ENCODE results near the gene TNFRSF21. TPM values are rescaled to one million over a fixed set of nuclear protein-coding genes. Genes with fewer than 3 reads are reported as not detected.
"Not testable (repeated sequence)": the region's sequence is repeated elsewhere in the genome, so short reads cannot be mapped to it uniquely, and the experiment has no call there.

The TNFRSF21 gene
- total RNA-seq, 1 donor from 2014 or later: 56.0 TPM

DNA sequence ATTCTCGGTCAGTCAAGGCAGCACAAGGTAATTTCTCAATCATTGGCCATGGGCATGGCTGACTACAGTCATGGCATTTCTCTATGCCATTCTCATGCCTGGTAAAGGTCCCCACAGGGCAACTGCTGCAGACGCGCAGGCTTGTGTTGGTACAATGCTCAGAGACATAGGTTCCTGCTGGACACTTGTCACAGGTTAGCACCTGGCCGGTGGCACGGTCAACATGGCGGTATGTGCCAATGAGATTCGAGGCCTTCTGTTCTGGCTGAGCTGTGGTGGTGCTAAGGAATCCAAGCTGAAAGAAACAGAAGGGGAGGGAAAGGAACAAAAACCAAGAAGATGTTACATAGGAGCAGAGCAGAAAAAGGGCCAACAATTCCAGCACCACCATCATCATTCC is 23.4 kb downstream of the TNFRSF21 start:
- no peak for DNase-seq

- DNase-seq: no peak
Measured at GRCh38 chr6:47283993-47284392, 25.7 kb downstream of the TNFRSF21 start.

DNA sequence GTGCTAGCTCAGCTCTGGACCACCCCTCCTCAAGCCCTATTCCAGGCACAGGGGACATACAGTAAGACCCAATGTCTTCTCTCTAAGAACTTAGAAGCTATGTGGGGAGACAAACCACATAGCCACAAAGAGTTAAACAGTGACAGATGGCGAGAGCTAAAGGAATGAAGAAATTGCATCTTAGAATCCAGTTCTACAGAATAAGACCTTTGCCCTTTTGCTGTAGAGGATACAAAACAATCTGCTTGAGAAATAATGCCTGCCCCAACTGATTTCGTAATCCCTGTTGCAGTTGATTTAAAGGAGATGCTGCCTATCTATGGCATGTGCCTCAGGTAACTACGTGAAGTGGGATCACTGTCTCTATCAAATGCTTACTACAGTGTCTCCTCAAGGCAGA is 31.2 kb downstream of the TNFRSF21 start:
- DNase-seq: no peak

DNA sequence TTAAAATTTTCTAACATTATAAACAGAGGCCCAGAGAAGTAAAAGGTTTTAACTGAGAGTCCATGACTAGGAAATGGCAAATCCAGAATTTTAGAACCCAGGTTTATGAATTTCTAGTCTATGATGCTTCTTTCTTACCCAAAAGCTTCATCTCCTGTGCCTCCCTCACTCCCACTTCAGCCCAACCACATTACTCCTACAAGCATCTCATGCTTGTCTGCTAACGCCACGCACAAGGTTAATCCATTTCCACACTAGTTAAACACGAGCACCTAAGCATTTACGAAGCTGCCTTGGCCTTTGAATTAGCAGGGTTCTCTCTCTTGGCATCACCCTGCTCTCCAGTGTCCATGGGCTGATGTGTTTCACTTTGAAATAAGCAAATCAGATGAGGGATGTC is 32.0 kb downstream of the TNFRSF21 start:
- DNase-seq: no peak

- no peak for DNase-seq
Measured at GRCh38 chr6:47276377-47276776, 33.3 kb downstream of the TNFRSF21 start.

DNA sequence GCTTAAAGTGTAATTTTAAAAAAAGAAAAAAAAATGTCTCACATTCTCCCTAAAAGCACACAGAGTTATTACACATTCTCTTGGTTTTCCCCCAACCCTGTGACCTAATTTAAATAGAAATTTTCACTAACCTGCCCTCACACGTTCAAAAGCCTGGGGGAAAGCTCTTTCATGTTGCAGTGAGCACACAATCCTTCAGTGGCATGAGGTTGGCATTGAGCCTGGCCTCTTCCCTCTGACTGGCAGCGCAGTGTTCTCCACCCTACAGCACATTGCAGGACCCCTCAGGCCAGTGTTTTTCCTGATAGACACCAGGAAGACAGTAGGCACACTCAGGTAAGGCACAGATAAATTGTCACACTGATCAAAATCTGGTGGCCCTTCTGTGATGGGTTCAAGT is 34.1 kb downstream of the TNFRSF21 start:
- DNase-seq: no peak

DNA sequence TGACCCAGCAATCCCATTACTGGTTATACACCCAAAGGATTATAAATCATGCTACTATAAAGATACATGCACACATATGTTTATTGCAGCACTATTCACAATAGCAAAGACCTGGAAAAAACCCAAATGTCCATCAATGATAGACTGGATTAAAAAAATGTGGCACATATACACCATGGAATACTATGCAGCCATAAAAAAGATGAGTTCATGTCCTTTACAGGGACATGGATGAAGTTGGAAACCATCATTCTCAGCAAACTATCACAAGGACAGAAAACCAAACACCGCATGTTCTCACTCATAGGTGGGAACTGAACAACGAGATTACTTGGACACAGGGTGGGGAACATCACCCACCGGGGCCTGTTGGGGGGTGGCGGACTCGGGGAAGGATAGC is 34.6 kb downstream of the TNFRSF21 start:
- DNase-seq: not testable (repeated sequence)

DNA sequence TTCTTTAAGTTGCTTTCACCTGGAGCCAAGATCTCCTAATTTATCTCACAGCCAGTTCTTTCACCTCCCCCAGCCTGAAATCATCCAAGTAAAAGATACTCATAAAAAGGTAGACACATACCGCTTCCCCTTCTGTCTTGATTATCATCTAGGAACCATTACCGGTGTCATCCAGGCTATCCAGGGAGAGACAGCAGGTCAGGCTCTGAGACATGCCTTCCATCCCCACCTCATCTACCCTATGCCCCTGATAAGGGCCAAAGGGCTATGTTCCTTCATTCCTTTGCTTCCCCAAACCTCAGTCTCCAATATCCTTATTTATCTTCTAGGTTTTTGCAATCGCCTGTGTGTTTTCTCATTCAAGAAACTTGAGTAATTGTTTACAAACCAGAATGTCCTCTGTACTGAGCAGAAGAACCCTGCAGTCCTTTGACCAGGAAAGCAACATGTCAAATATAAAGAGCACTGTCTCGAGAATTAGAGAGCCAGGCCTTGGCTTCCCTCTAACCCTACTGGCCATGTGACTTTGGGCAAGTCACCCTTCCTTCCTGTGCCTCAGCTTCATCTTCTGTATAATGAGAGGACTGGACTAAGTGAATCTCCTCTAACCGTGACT is 41.0 kb downstream of the TNFRSF21 start:
- peak; percentile 17 for DNase-seq

DNA sequence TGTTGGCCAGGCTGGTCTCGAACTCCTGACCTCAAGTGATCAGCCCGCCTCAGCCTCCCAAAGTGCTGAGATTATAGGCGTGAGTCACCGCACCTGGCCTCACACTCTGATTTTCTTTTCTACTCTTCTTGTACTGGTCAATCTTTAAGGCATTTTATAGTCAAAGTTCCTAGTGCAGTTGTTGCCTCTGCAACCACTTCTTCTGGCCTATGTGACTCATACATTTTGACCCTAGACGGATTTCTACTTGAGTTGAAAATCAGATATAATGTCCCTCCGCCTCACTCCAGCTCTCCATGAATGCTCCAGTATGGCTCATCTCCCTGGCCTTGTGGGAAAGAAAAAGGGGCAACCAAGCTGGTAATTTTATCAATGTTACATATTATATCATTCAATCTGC is 42.4 kb downstream of the TNFRSF21 start:
- no peak for DNase-seq

DNA sequence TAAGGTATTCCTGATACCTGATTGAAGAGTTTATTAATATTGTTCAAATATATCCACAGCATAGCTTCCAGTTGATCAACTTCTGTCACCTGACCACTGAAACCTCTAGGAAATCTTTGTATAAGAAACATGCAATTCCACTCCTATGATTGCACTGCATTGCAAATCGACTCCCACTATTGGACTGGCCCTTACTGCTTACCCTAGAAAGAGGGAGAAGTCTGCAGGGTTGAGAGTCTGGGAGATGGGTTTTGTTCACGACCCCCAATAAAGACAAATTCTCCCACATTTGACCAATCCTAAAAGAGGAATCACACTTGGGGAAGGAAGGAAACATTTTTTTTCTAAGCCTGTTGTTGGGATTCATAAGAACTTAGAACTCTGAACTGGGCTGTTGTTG is 43.7 kb downstream of the TNFRSF21 start:
- no peak for DNase-seq

DNA sequence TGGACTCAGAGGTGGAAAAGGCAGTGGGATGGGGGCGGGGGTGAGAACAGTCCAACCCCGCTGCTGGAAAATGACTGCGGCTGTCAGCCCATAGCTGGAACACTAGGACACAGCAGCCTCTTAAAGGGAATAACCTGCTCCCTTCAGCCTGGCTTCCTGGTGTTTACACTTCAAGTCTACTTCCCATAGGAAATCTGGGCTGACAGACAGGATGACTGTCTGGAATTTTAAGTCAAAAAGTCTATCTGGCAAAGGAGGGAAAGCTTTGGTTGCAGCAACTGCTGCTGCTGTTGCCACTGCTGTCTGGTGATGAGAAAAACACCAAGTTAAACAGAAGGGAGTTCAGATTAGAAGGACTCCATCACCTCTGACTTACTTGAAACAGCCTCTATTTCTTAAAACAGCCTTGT is 44.9 kb downstream of the TNFRSF21 start:
- DNase-seq: peak; percentile 92

DNA sequence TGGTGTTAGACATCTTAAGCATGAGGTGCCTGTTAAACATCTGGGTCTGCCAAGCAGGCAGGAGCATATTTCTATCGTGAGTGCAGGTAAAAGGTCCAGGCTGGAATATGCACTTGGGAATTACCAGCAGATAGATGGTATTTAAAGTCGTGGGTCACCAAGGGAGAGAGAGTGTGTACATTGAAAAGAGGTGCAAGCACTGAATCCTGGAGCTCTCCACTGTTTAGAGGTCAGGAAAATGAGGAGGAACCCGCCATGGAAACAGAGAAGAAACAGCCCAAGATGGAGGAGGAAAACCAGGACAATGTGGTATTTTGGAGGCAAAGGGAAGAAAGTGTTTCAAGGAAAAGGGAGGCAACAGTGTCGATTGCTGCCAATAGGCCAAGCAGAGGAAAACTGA is 46.4 kb downstream of the TNFRSF21 start:
- DNase-seq: no peak

DNA sequence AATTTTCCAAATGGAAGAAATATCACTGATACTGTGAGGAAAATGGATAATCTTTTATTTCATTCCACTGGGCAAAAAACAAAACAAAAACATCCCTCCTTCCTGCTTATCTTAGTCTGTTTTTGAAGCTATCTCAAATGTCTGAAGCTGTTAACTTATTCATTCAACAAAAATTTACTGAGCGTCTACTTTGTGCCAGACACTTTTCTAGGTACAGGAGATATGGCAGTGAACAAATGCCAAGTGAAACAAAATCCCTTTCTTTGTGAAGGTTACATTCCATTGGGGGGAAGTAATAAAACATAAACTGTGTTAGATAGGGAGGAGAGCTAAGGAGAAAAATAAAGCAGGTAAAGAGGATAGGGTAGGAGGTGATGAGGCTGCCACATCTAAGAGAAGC is 47.5 kb downstream of the TNFRSF21 start:
- no peak for DNase-seq

DNA sequence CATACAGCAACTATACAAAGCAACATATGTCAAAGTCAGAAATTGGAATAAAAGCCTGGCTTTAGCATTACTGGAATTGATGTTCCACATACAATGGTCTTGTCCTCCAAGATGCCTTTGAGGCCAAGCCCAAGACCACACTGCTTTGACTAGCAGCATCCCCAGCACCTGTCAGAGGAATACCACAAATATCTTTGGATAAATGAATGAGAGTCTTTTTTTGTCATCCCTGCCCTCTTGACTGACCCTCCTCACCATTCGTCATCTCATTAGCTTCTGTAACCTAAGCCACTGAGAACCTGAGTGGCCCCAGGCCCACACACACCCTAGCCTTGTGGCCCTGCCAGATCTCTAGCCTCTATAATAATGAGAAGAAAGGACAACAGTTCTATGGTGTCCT is 48.5 kb downstream of the TNFRSF21 start:
- DNase-seq: no peak

- peak; percentile 49 for DNase-seq
Measured at GRCh38 chr6:47260021-47260420, 49.7 kb downstream of the TNFRSF21 start.

- DNase-seq: no peak
Measured at GRCh38 chr6:47258724-47259347, 50.9 kb downstream of the TNFRSF21 start.

- no peak for DNase-seq
Measured at GRCh38 chr6:47256981-47257730, 52.5 kb downstream of the TNFRSF21 start.

DNA sequence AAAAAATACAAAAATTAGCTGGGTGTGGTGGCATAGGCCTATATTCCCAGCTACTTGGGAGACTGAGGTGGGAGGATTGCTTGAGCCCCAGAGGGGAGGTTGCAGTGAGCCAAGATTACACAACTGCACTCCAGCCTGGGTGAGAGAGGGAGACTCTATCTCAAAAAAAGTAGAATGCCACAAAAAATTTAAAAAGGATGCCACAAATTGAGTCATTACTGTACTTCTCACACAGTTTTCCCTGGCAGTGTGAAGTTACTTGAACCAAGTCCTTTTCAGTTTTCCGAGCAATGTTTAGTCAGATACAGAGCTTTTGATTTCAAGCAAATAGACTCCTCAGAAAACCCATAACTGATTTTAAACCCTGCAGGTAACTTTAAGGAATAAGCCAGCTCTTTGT is 53.3 kb downstream of the TNFRSF21 start:
- DNase-seq: no peak

DNA sequence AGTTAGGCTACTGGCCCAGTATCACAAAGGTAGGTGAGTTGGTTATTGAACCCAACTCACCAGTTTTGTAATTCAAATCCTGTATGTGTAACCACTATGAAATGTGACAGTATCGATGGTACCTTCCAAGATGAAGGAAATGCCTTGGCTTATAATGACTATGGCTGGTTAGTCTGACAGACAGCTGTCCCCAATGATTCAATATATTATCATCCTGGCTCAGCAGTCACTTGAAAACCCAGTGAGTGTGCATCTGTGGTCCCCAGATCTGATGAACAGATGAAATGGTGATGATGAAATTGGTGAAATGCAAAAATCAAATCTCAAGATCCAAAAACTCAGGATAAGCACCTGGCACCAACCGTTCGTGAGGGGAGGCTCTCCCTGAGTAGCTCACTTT is 54.8 kb downstream of the TNFRSF21 start:
- no peak for DNase-seq

DNA sequence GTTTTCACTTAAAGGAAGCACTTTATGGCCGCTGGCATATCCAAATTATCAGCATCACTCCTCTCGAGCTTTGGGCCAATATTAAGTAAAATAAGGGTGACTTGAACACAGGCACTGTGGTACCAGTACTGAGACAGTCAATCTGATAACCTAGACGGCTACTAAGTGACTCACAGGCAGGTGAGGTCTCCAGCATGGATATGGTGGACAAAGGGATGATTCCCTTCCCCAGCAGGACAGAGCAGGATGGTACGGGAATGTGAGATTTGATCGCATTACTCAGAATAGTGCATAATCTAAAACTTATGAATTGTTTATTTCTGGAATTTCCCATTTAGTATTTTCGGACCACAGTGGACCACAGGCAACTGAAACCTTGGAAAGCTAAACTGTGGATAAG is 55.7 kb downstream of the TNFRSF21 start:
- no peak for DNase-seq

DNA sequence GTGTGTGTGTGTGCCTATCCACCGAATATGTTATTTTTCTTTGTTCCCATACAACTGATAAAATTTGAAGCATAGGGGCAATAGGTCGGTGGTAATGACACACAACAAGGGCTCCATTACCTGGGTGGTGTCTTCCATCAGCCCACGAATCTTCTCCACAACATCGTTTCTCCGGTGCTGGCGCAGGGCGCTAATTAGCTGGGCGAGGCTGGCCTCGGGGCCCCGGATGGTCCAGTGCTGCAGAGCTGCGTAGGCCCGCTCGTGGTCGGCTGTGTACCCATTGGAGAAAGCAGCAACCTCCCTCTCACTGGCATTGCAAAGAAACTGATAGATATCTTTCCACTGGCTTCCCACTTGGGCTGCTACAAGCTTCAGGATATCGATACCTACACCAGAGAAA is 56.6 kb downstream of the TNFRSF21 start:
- no peak for DNase-seq

- DNase-seq: no peak
Measured at GRCh38 chr6:47252633-47253032, 57.1 kb downstream of the TNFRSF21 start.

DNA sequence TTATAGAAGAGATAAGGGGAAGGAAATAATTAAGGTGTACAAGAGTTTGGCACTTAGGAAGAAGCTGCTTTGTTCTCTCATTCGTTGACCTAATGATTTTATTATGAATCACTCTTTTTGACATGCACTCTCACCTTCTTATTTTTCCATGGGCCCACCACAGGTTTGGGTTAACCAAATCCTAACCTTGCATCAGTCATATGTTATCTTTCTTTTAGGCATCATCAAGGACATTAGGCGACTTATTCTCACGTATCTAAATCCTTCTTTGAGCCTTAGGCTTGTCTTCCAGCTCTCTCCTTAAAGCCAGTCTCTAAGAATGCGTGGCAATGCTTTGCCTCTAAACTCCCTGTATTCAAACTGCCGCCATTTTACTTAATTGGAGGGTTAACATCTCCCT is 58.3 kb downstream of the TNFRSF21 start:
- DNase-seq: no peak

GRCh38 chr6:47250302-47250701 is 59.4 kb downstream of the TNFRSF21 start:
- DNase-seq: no peak

All from dermis blood vessel endothelial cell (primary cell).